Tibial artery (tissue), 4 donors: ENCODE data around the gene STATH.

Experiments
- DNase-seq, 2 donors: peaks; one replicate each; pipeline ENCODE4 v3.0.0-alpha.2; 2019
- H3K27ac ChIP-seq, 2 donors: fragments of 200-600 bp; sonication (generic) in 1 of 2; 1 replicate in 1 of 2; 2 replicates in 1 of 2; pipeline ENCODE4 v1.5.1; 2018 to 2019; ENCODE audit warnings: mild to moderate bottlenecking in 1 of 2
- H3K27me3 ChIP-seq, 2 donors: fragments of 200-600 bp; sonication (generic) in 1 of 2; one replicate each; pipeline versions ENCODE4 v1.5.1 to v1.6.0; 2016 to 2019
- H3K36me3 ChIP-seq, 3 donors: fragments of 200-600 bp; sonication (generic) in 2 of 3; one replicate each; pipeline ENCODE4 v1.5.1; 2016 to 2019; ENCODE audit warnings: mild to moderate bottlenecking in 2 of 3
- H3K4me1 ChIP-seq, 4 donors: fragments of 200-600 bp; sonication (generic) in 2 of 4; 1 replicate in 3 of 4; 2 replicates in 1 of 4; pipeline ENCODE4 v1.5.1; 2016 to 2019
- H3K4me3 ChIP-seq, 2 donors: fragments of 200-600 bp; sonication (generic) in 1 of 2; 1 replicate in 1 of 2; 2 replicates in 1 of 2; pipeline ENCODE4 v1.5.1; 2018 to 2019; ENCODE audit warnings: mild to moderate bottlenecking in 2 of 2
- H3K9me3 ChIP-seq, 3 donors: fragments of 200-600 bp; sonication (generic) in 1 of 3; one replicate each; pipeline ENCODE4 v1.5.1; 2016 to 2019
- CTCF ChIP-seq, 2 experiments: fragments of 200-600 bp in 1 of 2; fragments of 450-650 bp in 1 of 2; IDR thresholded peaks; one replicate each; pipeline ENCODE4 v1.5.1; 2017 to 2019; ENCODE audit warnings: antibody characterized with exemption in 2 of 2, mild to moderate bottlenecking in 1 of 2, moderate library complexity in 1 of 2
- intact Hi-C: fragments of 100-400 bp; cut with DNase I; formaldehyde crosslinking; loops from one replicate; pipeline ENCODE4 v1.15.0; 2023; ENCODE audit warnings: low total_unique reads

The STATH gene

GRCh38 chr4:69977582-69977981 is 18.2 kb upstream of the STATH start:
- intact Hi-C loops: no loop called here
- DNase-seq: no peak
- no peaks in the 10 kb centered on the region for H3K36me3 ChIP-seq

GRCh38 chr4:69984030-69984443 is 11.7 kb upstream of the STATH start:
- H3K27ac ChIP-seq: no peak overlapping the region
- no peaks in the 10 kb centered on the region for H3K36me3 ChIP-seq
- H3K4me3 ChIP-seq: no peak overlapping the region
- H3K9me3 ChIP-seq: no peaks in the 10 kb centered on the region
- H3K27me3 ChIP-seq: no peaks in the 10 kb centered on the region
- H3K4me1 ChIP-seq: no peaks in the 10 kb centered on the region
- intact Hi-C loops: no loop called here
- TF ChIP-seq CTCF (IDR thresholded peaks at IDR 0.05): no peak
- DNase-seq: no peak

More at GRCh38 chr4:69977582-69977981, 18.2 kb upstream of the STATH start:
- Histone ChIP-seq H3K27me3 (no peaks in the 10 kb centered on the region), H3K9me3 (no peaks in the 10 kb centered on the region), H3K4me3 (no peak overlapping the region), H3K27ac (no peak overlapping the region), H3K4me1 (no peaks in the 10 kb centered on the region)
- no peak for TF ChIP-seq CTCF (IDR thresholded peaks at IDR 0.05)

- intact Hi-C loops: no loop called here
- Histone ChIP-seq H3K9me3 (no peaks in the 10 kb centered on the region), H3K4me3 (no peak overlapping the region), H3K36me3 (no peaks in the 10 kb centered on the region), H3K27me3 (no peaks in the 10 kb centered on the region), H3K4me1 (no peaks in the 10 kb centered on the region), H3K27ac (no peak overlapping the region)
- no peak for DNase-seq
- no peak for TF ChIP-seq CTCF (IDR thresholded peaks at IDR 0.05)
Observed at GRCh38 chr4:69986663-69987062, 9.1 kb upstream of the STATH start.

- Histone ChIP-seq H3K4me3 (no peak overlapping the region), H3K27me3 (no peaks in the 10 kb centered on the region), H3K36me3 (no peaks in the 10 kb centered on the region), H3K27ac (no peak overlapping the region), H3K9me3 (no peaks in the 10 kb centered on the region), H3K4me1 (no peaks in the 10 kb centered on the region)
- intact Hi-C loops: no loop called here
- TF ChIP-seq CTCF (IDR thresholded peaks at IDR 0.05): no peak
- no peak for DNase-seq
Observed at GRCh38 chr4:69991016-69991415, 4.8 kb upstream of the STATH start.

GRCh38 chr4:69994782-69995181 is 984 bp upstream of the STATH start:
- Histone ChIP-seq H3K27ac (no peak overlapping the region), H3K4me1 (no peaks in the 10 kb centered on the region), H3K36me3 (no peaks in the 10 kb centered on the region), H3K4me3 (no peak overlapping the region), H3K9me3 (no peaks in the 10 kb centered on the region), H3K27me3 (no peaks in the 10 kb centered on the region)
- intact Hi-C loops: no loop called here
- no peak for DNase-seq
- TF ChIP-seq CTCF (IDR thresholded peaks at IDR 0.05): no peak

- Histone ChIP-seq H3K9me3 (no peaks in the 10 kb centered on the region), H3K4me1 (no peaks in the 10 kb centered on the region), H3K27me3 (no peaks in the 10 kb centered on the region), H3K36me3 (no peaks in the 10 kb centered on the region), H3K4me3 (no peak overlapping the region), H3K27ac (no peak overlapping the region)
- no peak for TF ChIP-seq CTCF (IDR thresholded peaks at IDR 0.05)
- intact Hi-C loops: no loop called here
- DNase-seq: no peak
Observed at GRCh38 chr4:69999420-69999819, 3.7 kb downstream of the STATH start.
